Measurements from ENCODE around the gene PSG3.
"Not testable (repeated sequence)": the region's sequence is repeated elsewhere in the genome, so short reads cannot be mapped to it uniquely, and the experiment has no call there.

Gene PSG3

DNA sequence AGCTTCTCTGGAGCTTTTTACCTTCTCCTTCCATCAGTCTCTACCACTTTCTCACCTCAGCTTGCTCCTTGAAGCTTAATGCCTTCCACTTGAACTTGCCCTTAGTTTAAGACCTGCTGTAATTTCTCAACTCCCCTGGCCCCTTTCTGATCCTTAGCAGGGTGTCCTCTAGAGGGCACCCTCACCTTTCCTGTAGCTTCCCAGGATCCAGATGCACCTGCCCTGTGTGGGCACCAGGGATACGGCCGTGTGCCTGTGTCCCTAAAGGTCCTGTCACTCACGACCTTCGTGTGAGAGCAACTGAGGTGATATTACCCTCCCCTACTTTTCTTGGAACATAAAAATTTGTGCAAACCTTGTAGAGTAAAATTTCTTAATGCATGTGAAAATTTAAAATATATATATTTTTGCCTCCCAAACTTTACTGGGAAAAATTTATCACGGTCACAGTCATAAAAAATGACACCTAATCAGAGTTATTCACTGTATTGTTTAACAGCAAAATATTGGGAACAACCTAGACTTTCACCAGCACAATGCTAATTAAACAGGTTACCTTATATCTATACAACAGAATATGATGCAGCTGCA is 46.4 kb downstream of the PSG3 start:
- no peak for DNase-seq (ENCODE audit: low read depth)

DNA sequence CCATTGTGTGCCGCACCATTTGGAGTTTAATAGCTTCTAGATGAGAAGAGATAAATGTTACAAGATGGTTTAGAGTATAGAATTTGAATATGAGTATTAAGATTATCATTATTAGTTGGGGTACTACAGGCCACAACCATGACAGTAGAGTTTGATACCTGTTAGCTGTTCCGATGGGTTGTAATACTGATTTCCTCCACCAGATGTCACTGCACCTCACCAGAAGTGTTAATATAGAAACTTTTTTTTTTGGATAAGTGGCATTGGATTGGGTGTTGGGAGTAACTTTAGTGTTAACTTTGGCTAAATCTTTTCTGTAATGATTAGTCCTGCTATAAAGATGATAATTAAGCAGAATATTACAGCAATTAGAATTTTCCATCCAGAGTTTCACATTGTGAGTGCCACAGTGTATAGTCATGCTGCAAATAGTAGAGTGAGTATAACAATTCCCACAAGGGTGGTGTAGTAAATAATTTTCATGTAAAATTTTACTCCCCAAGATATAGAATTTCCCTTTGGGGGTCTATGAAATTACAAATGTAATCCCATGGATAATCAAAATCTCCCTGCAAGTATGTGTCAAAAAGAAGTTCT is 56.3 kb downstream of the PSG3 start:
- DNase-seq (ENCODE audit: low read depth) = no peak

DNA sequence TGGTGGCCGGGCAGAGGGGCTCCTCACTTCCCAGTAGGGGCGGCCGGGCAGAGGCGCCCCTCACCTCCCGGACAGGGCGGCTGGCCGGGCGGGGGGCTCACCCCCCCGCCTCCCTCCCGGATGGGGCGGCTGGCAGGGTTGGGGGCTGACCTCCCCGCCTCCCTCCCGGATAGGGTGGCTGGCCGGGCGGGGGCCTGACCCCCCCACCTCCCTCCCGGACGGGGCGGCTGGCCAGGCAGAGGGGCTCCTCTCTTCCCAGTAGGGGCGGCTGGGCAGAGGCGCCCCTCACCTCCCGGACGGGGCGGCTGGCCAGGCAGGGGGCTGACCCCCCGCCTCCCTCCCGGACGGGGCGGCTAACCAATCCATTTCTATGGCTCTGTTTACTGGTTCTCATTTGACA is 64.0 kb downstream of the PSG3 start:
- DNase-seq (ENCODE audit: low read depth) = not testable (repeated sequence)

DNA sequence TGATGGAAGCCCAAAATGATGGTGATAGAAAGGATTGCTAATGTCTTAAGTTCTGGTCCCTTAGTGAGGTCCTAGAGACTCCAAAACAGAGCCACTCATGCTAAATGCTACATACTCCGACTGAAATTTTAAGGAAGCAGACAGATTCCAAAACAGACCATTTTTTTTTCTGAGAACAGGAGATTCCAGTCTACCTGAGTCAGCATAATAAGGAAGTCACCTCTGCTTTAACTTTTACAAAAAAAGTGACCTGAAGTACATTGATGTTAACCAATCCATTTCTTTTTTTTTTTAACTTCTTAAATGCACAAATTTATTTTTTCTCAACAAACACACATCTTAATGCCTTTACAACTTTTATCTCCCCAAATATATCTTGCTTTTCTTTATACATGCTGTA is 65.7 kb downstream of the PSG3 start:
- DNase-seq (ENCODE audit: low read depth) = not testable (repeated sequence)

Data from stimulated activated CD8-positive, alpha-beta memory T cell treated with anti-CD3 and anti-CD28 coated beads, Interleukin-12 subunit alpha, Interleukin-12 subunit beta, amount 100 ng/mL, for 1 hour (primary cell).